Measurements from ENCODE around the gene NEGR1.

NEGR1 gene

GRCh38 chr1:71638081-71638766 is 644.1 kb downstream of the NEGR1 start:
- no peak for DNase-seq (ENCODE audit: low read depth, low spot score)

GRCh38 chr1:71635568-71635967 is 646.8 kb downstream of the NEGR1 start:
- DNase-seq (ENCODE audit: low read depth, low spot score) = no peak

- no peak for DNase-seq (ENCODE audit: low read depth, low spot score)
Observed at GRCh38 chr1:71634159-71634558, 648.2 kb downstream of the NEGR1 start.

GRCh38 chr1:71630073-71630472 is 652.3 kb downstream of the NEGR1 start:
- DNase-seq (ENCODE audit: low read depth, low spot score) = no peak

DNA sequence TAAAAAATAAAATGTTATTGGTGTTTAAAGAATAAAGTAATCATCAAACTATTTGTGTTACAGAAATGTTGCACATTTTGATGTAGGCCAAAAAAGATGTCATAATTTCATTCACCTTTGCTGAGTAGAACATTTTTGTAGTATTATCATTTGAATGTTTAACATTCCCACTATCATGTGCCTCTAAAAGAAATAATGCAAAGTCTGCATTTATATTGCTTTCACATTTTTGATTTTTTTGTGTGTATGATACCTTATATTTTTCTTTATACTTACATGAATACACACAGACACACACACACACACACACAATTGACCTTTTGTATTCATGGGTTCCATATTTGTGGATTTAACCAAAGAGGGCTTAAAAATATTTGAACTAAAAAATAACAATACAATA is 657.3 kb downstream of the NEGR1 start:
- DNase-seq (ENCODE audit: low read depth, low spot score) = no peak

GRCh38 chr1:71623888-71624287 is 658.5 kb downstream of the NEGR1 start:
- no peak for DNase-seq (ENCODE audit: low read depth, low spot score)

DNA sequence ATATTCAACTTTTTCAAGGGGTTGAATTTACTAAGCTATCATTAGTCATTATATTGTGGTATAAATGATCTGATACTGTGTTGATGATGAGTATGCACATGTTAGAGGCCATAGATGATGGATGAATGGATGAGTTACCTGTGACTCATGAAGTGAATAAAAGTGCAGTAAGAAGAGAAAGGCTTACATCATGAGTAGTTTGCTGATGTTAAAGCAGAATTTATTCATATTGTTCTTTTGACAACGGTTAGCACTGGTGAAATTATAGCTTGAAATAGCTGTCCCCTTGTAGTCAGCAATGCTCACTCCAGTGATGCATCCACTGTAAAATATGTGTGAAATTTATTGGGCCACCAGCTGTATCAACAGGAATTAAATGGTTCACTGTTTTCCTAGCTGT is 660.6 kb downstream of the NEGR1 start:
- no peak for DNase-seq (ENCODE audit: low read depth, low spot score)

- no peak for DNase-seq (ENCODE audit: low read depth, low spot score)
Observed at GRCh38 chr1:71618766-71619530, 663.4 kb downstream of the NEGR1 start.

DNA sequence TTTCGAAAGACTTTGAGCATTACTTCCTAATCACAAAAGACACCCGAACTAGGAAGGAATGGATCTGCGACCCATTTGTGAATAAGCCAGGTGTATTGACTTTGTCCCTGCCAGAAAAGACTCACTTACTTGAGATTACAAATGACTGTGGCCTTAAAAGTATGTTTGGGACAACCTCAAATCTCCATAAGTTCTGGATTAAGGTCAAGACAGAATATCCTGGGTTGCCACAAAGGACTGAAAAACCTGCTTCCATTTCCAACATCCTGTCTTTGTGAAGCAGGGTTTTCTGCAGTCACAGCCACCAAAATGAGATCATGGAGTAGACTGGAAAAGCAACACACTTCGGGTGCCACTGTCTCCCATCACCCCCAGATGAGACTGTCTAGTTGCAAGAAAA is 664.1 kb downstream of the NEGR1 start:
- no peak for DNase-seq (ENCODE audit: low read depth, low spot score)

DNA sequence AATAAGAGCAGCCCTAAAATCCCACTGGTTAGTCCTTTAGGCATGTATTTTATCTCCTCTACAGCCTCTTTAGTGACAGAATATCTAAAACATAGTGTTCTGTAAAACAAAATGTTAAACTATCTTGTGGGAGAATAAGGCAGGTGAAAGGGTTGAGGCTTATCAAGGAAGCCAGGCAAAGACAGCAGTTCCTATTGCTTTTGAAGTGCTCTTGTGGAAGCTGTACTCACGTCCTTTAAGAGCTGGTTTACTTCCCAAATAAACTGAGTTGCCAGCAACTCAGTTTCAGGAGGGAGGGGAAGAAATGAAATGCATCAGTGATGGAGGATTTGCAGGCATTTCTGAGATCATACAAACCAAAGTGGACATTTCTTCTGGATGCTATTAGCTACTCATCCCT is 671.9 kb downstream of the NEGR1 start:
- DNase-seq (ENCODE audit: low read depth, low spot score) = no peak

- DNase-seq (ENCODE audit: low read depth, low spot score) = no peak
Observed at GRCh38 chr1:71603044-71603776, 679.1 kb downstream of the NEGR1 start.

GRCh38 chr1:71600023-71600422 is 682.3 kb downstream of the NEGR1 start:
- DNase-seq (ENCODE audit: low read depth, low spot score) = no peak

DNA sequence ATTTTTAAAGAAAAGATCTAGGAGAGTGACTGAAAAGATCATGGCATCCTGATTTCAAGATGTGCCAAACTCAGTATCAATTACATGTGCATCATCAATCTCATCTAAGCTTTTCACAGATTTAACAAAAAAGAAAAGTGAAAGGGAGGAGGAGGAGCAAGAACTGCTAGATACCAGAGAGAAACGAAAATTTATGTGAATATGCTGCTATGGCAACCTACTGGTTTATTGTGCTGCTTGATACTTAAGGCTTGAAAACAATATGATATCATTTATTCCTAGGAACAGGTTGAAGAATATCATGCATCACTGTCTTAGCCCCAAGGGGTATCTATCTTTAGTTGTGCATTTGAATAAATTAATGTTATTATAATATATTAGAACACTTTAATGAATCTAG is 683.0 kb downstream of the NEGR1 start:
- no peak for DNase-seq (ENCODE audit: low read depth, low spot score)

GRCh38 chr1:71593523-71593922 is 688.8 kb downstream of the NEGR1 start:
- DNase-seq (ENCODE audit: low read depth, low spot score) = no peak

- DNase-seq (ENCODE audit: low read depth, low spot score) = no peak
Observed at GRCh38 chr1:71592646-71593274, 689.6 kb downstream of the NEGR1 start.

DNA sequence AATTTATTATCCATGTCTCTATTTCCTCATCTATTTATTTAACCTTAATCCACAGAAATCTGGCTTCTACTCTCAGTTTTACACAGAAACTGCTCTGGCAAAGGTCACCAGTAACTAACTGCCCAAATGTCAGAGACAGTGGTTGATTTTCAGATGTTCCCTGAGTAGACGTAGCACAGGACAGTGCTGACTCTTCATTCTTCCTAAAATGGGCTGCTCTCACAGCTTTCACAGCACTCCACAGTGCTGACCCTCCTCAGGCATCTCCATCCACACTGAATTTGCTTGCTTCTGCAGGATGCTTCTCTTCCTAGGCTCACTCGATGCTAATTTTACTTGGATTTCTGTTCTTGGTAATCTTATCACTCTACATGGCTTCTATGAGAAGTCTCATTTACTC is 693.3 kb downstream of the NEGR1 start:
- no peak for DNase-seq (ENCODE audit: low read depth, low spot score)

- no peak for DNase-seq (ENCODE audit: low read depth, low spot score)
Observed at GRCh38 chr1:71587961-71588360, 694.4 kb downstream of the NEGR1 start.

DNA sequence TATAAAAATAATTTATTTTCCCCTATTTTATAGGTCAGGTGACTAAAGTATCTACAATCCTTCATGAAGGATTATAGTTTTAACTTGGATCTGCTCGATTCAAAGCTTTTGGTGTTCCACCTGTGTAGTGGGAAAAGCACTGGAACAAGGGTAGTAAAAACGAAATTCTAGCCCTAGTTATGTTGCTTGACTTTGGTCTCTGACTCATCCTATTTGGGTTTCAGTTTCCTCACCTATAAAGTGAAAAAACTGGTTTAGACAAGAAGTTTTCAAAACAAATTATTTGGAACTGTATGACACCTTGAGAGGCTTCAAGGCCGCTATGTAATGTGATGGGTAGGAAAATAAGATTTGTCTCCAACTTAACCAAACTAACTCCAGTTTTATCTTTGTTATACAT is 696.3 kb downstream of the NEGR1 start:
- DNase-seq (ENCODE audit: low read depth, low spot score) = no peak

DNA sequence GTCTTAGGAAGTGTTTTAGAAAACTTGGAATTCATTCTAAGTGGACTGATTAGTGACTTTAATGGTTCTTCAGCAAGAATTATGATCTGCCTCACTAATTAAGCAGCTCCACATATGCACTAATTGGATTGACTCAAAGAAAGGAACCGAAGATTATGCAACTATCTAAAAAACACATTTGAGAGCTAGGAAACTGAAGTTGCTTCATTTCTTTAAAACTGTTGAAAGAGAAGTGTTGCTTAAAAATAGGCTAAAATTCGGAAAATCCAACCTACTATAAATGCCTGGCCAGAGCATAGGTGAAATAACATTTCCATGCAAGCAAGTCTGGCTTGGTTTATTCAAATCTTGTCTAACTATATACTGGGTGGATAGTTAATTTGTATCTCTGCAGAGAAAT is 698.6 kb downstream of the NEGR1 start:
- no peak for DNase-seq (ENCODE audit: low read depth, low spot score)

GRCh38 chr1:71582673-71583072 is 699.7 kb downstream of the NEGR1 start:
- DNase-seq (ENCODE audit: low read depth, low spot score) = no peak

DNA sequence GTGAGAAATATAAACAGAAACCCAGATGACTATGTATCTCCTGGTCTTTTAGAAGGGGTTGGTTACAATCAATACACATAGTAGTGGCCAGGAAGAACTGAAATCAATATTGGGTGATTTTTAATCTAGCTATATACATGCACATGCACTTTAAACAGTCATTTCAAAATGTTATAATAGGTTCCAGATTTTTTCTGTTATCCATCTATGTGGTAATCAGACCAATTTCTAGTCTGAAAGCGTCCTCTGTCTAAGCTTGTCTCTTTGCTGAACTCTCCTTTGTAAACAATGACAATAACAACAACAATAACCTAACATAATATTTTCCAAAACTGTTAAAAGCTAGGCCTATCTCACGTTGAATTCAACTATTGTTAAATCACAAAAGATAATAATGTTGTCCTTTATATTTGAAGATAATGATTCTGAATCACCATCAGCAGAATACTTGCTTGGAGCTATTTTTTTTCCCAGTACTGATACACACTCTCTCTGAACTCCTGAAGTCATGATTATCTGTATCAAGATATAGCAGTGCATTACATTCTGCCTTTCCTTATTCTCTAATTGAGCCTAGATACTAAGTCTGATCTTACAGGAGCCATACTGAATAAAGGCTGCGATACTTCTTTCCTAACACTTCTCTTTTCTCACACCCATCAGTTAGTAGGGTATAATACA is 704.7 kb downstream of the NEGR1 start:
- DNase-seq (ENCODE audit: low read depth, low spot score) = no peak

DNA sequence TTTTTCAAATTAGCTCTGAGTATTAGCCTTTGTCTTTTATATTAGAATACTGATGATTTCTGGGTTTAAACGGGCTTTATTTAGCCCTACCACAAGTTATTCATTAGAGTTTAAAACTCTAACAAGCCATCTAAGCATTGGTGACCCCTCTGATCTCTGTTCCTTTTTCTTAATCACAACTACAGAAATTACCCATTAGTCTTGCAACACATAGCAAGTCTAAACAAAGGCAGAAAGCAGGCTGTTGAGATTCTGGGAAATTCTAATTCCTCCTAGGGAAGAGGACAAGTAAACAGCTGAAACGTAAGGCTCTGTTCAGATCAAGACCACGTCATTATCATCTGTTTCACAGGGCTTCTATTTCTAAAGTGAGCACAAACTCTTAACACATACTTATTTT is 710.3 kb downstream of the NEGR1 start:
- DNase-seq (ENCODE audit: low read depth, low spot score) = no peak
